Stimulated activated effector memory CD8-positive, alpha-beta T cell treated with anti-CD3 and anti-CD28 coated beads, Interleukin-12 subunit alpha, Interleukin-12 subunit beta, amount 100 ng/mL, for 72 hours (primary cell): ENCODE measurements around the gene ARSD.
"Not testable (repeated sequence)": the region's sequence is repeated elsewhere in the genome, so short reads cannot be mapped to it uniquely, and the experiment has no call there.

Experiments
- ATAC-seq: fragments of 150-1000 bp; cut with Tn5 transposase; 2 replicates; pipeline ENCODE4 v1.10.0; 2021
- DNase-seq, 2 donors: peaks; one replicate each; pipeline ENCODE4 v3.0.0; 2021 to 2022; ENCODE audit warnings: low spot score in 2 of 2
- H3K27ac Mint-ChIP-seq: one replicate; pipeline ENCODE4 v1.8.0; 2022; ENCODE audit warnings: mild to moderate bottlenecking, mixed read lengths
- H3K36me3 Mint-ChIP-seq: one replicate; pipeline ENCODE4 v1.8.0; 2022; ENCODE audit warnings: mild to moderate bottlenecking, mixed read lengths
- H3K4me1 Mint-ChIP-seq: one replicate; pipeline ENCODE4 v1.8.0; 2022; ENCODE audit warnings: mixed read lengths
- H3K4me3 Mint-ChIP-seq: one replicate; pipeline ENCODE4 v1.8.0; 2022; ENCODE audit warnings: mild to moderate bottlenecking, mixed read lengths
- H3K9me3 Mint-ChIP-seq: one replicate; pipeline ENCODE4 v1.8.0; 2022; ENCODE audit warnings: mixed read lengths

The ARSD gene

GRCh38 chrX:2910109-2910508 lies 19.0 kb downstream of the ARSD start:
- Mint-ChIP-seq H3K4me1 (no peaks in the 10 kb centered on the region), H3K27ac (no peak overlapping the region), H3K36me3 (no peaks in the 10 kb centered on the region), H3K4me3 (no peak overlapping the region), H3K9me3 (no peaks in the 10 kb centered on the region)
- DNase-seq: no peak
- ATAC-seq: no peak

GRCh38 chrX:2908125-2908685 lies 20.9 kb downstream of the ARSD start:
- H3K4me1 Mint-ChIP-seq: no peaks in the 10 kb centered on the region
- H3K27ac Mint-ChIP-seq: no peak overlapping the region
- DNase-seq (no peak), ATAC-seq (no peak)
- no peaks in the 10 kb centered on the region for H3K36me3 Mint-ChIP-seq
- H3K9me3 Mint-ChIP-seq: no peaks in the 10 kb centered on the region
- H3K4me3 Mint-ChIP-seq: no peak overlapping the region

- Mint-ChIP-seq H3K4me1 (no peaks in the 10 kb centered on the region), H3K4me3 (no peak overlapping the region), H3K36me3 (no peaks in the 10 kb centered on the region), H3K27ac (no peak overlapping the region), H3K9me3 (peaks cover 3% of the 10 kb centered on the region)
- ATAC-seq: no peak
- DNase-seq: no peak
These were observed 21.8 kb downstream of the ARSD start for GRCh38 chrX:2907295-2907694.

- H3K27ac Mint-ChIP-seq: no peak overlapping the region
- H3K4me3 Mint-ChIP-seq: no peak overlapping the region
- no peak for DNase-seq
- H3K9me3 Mint-ChIP-seq: peaks cover 3% of the 10 kb centered on the region
- no peaks in the 10 kb centered on the region for H3K36me3 Mint-ChIP-seq
- ATAC-seq: no peak
- H3K4me1 Mint-ChIP-seq: no peaks in the 10 kb centered on the region
These were observed 25.8 kb downstream of the ARSD start for GRCh38 chrX:2903366-2903765.

GRCh38 chrX:2902841-2903240 lies 26.3 kb downstream of the ARSD start:
- H3K4me3 Mint-ChIP-seq: no peak overlapping the region
- ATAC-seq (no peak), DNase-seq (no peak)
- H3K9me3 Mint-ChIP-seq: peaks cover 3% of the 10 kb centered on the region
- no peaks in the 10 kb centered on the region for H3K36me3 Mint-ChIP-seq
- no peak overlapping the region for H3K27ac Mint-ChIP-seq
- H3K4me1 Mint-ChIP-seq: no peaks in the 10 kb centered on the region

GRCh38 chrX:2901367-2902036 lies 27.6 kb downstream of the ARSD start:
- Mint-ChIP-seq H3K9me3 (peaks cover 3% of the 10 kb centered on the region), H3K36me3 (no peaks in the 10 kb centered on the region), H3K27ac (no peak overlapping the region), H3K4me3 (no peak overlapping the region), H3K4me1 (peaks cover 6% of the 10 kb centered on the region)
- DNase-seq (no peak), ATAC-seq (no peak)

GRCh38 chrX:2898846-2899512 lies 30.2 kb downstream of the ARSD start:
- no peak for DNase-seq
- Mint-ChIP-seq H3K36me3 (no peaks in the 10 kb centered on the region), H3K27ac (no peak overlapping the region), H3K9me3 (peaks cover 3% of the 10 kb centered on the region), H3K4me3 (no peak overlapping the region), H3K4me1 (peaks cover 6% of the 10 kb centered on the region)
- ATAC-seq: no peak

- DNase-seq (peak in 1 of 2 donors; percentile 48), ATAC-seq (peak; percentile 51)
- H3K36me3 Mint-ChIP-seq, H3K4me3 Mint-ChIP-seq, H3K4me1 Mint-ChIP-seq, H3K27ac Mint-ChIP-seq, H3K9me3 Mint-ChIP-seq: not testable (repeated sequence)
These were observed 31.2 kb downstream of the ARSD start for GRCh38 chrX:2897690-2898623.

GRCh38 chrX:2897311-2897689 lies 31.8 kb downstream of the ARSD start:
- ATAC-seq (no peak), DNase-seq (no peak)
- Mint-ChIP-seq H3K27ac (no peak overlapping the region), H3K9me3 (no peaks in the 10 kb centered on the region), H3K4me3 (no peak overlapping the region), H3K36me3 (no peaks in the 10 kb centered on the region), H3K4me1 (peaks cover 6% of the 10 kb centered on the region)

- Mint-ChIP-seq H3K4me1 (peaks cover 6% of the 10 kb centered on the region), H3K9me3 (no peaks in the 10 kb centered on the region), H3K27ac (no peak overlapping the region), H3K36me3 (no peaks in the 10 kb centered on the region), H3K4me3 (no peak overlapping the region)
- DNase-seq (no peak), ATAC-seq (no peak)
These were observed 34.2 kb downstream of the ARSD start for GRCh38 chrX:2894885-2895292.

GRCh38 chrX:2892816-2893215 lies 36.3 kb downstream of the ARSD start:
- Mint-ChIP-seq H3K9me3 (no peaks in the 10 kb centered on the region), H3K4me1 (peaks cover 14% of the 10 kb centered on the region), H3K4me3 (peak overlapping the region; percentile 29), H3K27ac (no peak overlapping the region), H3K36me3 (no peaks in the 10 kb centered on the region)
- DNase-seq (no peak), ATAC-seq (no peak)

GRCh38 chrX:2890536-2891460 lies 38.3 kb downstream of the ARSD start:
- ATAC-seq, H3K36me3 Mint-ChIP-seq, H3K4me1 Mint-ChIP-seq, H3K9me3 Mint-ChIP-seq, DNase-seq, H3K4me3 Mint-ChIP-seq, H3K27ac Mint-ChIP-seq: not testable (repeated sequence)

- not testable (repeated sequence) for H3K4me1 Mint-ChIP-seq, H3K9me3 Mint-ChIP-seq, H3K36me3 Mint-ChIP-seq, DNase-seq, ATAC-seq
- Mint-ChIP-seq H3K4me3 (peak overlapping the region; percentile 64), H3K27ac (peak overlapping the region; percentile 23)
These were observed 39.2 kb downstream of the ARSD start for GRCh38 chrX:2889706-2890490.

- DNase-seq: no peak
- ATAC-seq: no peak
- Mint-ChIP-seq H3K4me3 (peak overlapping the region; percentile 64), H3K36me3 (no peaks in the 10 kb centered on the region), H3K27ac (peak overlapping the region; percentile 23), H3K9me3 (no peaks in the 10 kb centered on the region), H3K4me1 (peaks cover 7% of the 10 kb centered on the region)
These were observed 40.0 kb downstream of the ARSD start for GRCh38 chrX:2889045-2889605.
